Measurements from ENCODE around the gene DDX59. TPM values are rescaled to one million over a fixed set of nuclear protein-coding genes. Genes with fewer than 3 reads are reported as not detected.
A peak's percentile ranks its signal among the peaks of the same experiment; 100 is the strongest.

Gene DDX59
- total and polyA plus RNA-seq, 10 of the 15 experiments (the other 5 are each of a cell fraction or from before 2014, with no cell fraction given) = 17.3 to 42.1 (median 23.6) TPM

GRCh38 chr1:200670242-200671118 is 773 bp upstream of the DDX59 start:
- Histone ChIP-seq H3K27me3 (replicated peaks in 1 of 2; ENCODE audit: control insufficient read depth in 2 of 2, insufficient read depth in 2 of 2, low read length in 1 of 2) (no peaks in the 10 kb centered on the region), H2AFZ (ENCODE audit: control insufficient read depth, low read depth, low read length) (peak overlapping the region; percentile 83), H3K4me3 (peak overlapping the region; percentile 85), H4K20me1 (ENCODE audit: control insufficient read depth, insufficient read depth) (no peaks in the 10 kb centered on the region), H3K36me3 (ENCODE audit: control insufficient read depth in 2 of 2, insufficient read depth in 2 of 2, low read length in 1 of 2) (peaks cover 0 to 3% of the 10 kb centered on the region in 2 experiments; a peak in 2 of 4 replicates), H3K27ac (ENCODE audit: control insufficient read depth, insufficient read depth) (peak overlapping the region; percentile 98), H3K9ac (ENCODE audit: control insufficient read depth, insufficient read depth, low read length) (peak overlapping the region; percentile 98), H3K4me1 (ENCODE audit: control insufficient read depth, insufficient read depth, low read length) (no peaks in the 10 kb centered on the region; the same call in 1 of the 2 replicates), H3K4me2 (ENCODE audit: control insufficient read depth, insufficient read depth) (peak overlapping the region; percentile 73), H3K9me3 (replicated peaks; ENCODE audit: control insufficient read depth, insufficient read depth, low read length) (no peaks in the 10 kb centered on the region), H3K79me2 (ENCODE audit: control insufficient read depth, insufficient read depth, low read length) (peaks cover 31% of the 10 kb centered on the region)
- intact Hi-C loops (cut with micrococcal nuclease; ENCODE audit: unreplicated experiment) (loop anchor here (5.0 kb wide), 1 partner anchor 132 kb away; no protein-coding TSS in a partner anchor), in situ Hi-C loops (cut with MboI) (no loop called here)
- FAIRE-seq (peak; percentile 23), ATAC-seq (peak; percentile 21), DNase-seq (ENCODE audit: low read depth, low spot score) (no peak)
- BruUV-seq (replicated peaks) = TSS peak; percentile 90
- POLR2A ChIA-PET = interaction anchor here (0.5 to 3.5 kb wide), 23 partner anchors 9 to 517 kb away, joined by 3 to 38 read pairs (median 4); partner anchors contain the start of genes CAMSAP2 and KIF14
- RAD21 ChIA-PET (ENCODE audit: unreplicated experiment) = interaction anchor here (0.6 to 8.7 kb wide), 26 partner anchors 9 to 301 kb away, joined by 3 to 175 read pairs (median 4); partner anchors contain the start of genes CAMSAP2 and KIF14
- SMC1A ChIA-PET (ENCODE audit: uncharacterized antibody, unreplicated experiment) = interaction anchor here (0.6 to 5.5 kb wide), 24 partner anchors 9 to 351 kb away, joined by 3 to 79 read pairs (median 4); partner anchors contain the start of genes CAMSAP2 and KIF14
- CTCF ChIA-PET = interaction anchor here (0.6 to 3.6 kb wide), 20 partner anchors 9 to 862 kb away, joined by 3 to 36 read pairs (median 4); partner anchors contain the start of gene KIF14
- WGBS (ENCODE audit: insufficient coverage, insufficient replicate concordance, low lambda C conversion rate, missing lambda C conversion rate) = 15% methylated on average over 14 of the region's 14 CpGs
- peak; percentile 29; the same call in 1 of the 2 replicates for TF ChIP-seq SPI1 (IDR thresholded peaks at IDR 0.05; ENCODE audit: borderline replicate concordance, insufficient read depth, low read depth, low read length)
- 0 out of 2 replicates have a peak, but pooled peaks have one; percentile 4 for TF ChIP-seq ATF3 (IDR thresholded peaks at IDR 0.05; ENCODE audit: borderline replicate concordance, extremely low read depth, low read depth, low read length)
- TF ChIP-seq CBFB (IDR thresholded peaks at IDR 0.05; ENCODE audit: low read depth) = 0 out of 2 replicates have a peak, but pooled peaks have one; percentile 37
- 0 out of 2 replicates have a peak, but pooled peaks have one; percentile 22 for TF ChIP-seq RUNX3 (IDR thresholded peaks at IDR 0.05; ENCODE audit: low read length)
- TF ChIP-seq IKZF2 (IDR thresholded peaks at IDR 0.05) = peak in 1 of 2 experiments; percentile 76; a peak in 2 of 4 replicates
- TF ChIP-seq PKNOX1 (IDR thresholded peaks at IDR 0.05) = peak; percentile 28; the same call in 1 of the 2 replicates
- TF ChIP-seq YBX1 (IDR thresholded peaks at IDR 0.05) = no peak
- no peak for TF ChIP-seq ZNF384 (IDR thresholded peaks at IDR 0.05; ENCODE audit: borderline replicate concordance, low read depth, low read length)
- TF ChIP-seq ZBTB40 (IDR thresholded peaks at IDR 0.05; ENCODE audit: borderline replicate concordance) = peak; percentile 20; the same call in 1 of the 2 replicates
- TF ChIP-seq IRF4 (IDR thresholded peaks at IDR 0.05; ENCODE audit: low read depth, low read length) = no peak
- peak; percentile 44 for TF ChIP-seq USF1 (IDR thresholded peaks at IDR 0.05; ENCODE audit: borderline replicate concordance, extremely low read length, insufficient read depth, low read depth, low read length)
- peak; percentile 62 for TF ChIP-seq RAD51 (IDR thresholded peaks at IDR 0.05)

Data from GM12878 (cell line).